Measurements from ENCODE around the gene ZNF521. TPM values are rescaled to one million over a fixed set of nuclear protein-coding genes. Genes with fewer than 3 reads are reported as not detected.

ZNF521 gene
- total and polyA plus RNA-seq, 10 donors = 2.9 to 136 (median 71.8) TPM

GRCh38 chr18:25077944-25078723 lies 273.8 kb downstream of the ZNF521 start:
- Histone ChIP-seq H3K4me3 (no peak overlapping the region), H3K36me3 (no peaks in the 10 kb centered on the region), H3K27me3 (replicated peaks in 1 of 7) (no peaks in the 10 kb centered on the region), H3K9me3 (no peaks in the 10 kb centered on the region), H3K27ac (no peak overlapping the region), H3K4me1 (no peaks in the 10 kb centered on the region)
- DNase-seq = no peak
- intact Hi-C loops (cut with DNase I; ENCODE audit: low total_unique reads) = no loop called here
- TF ChIP-seq CTCF (IDR thresholded peaks at IDR 0.05 in 8 of 11, conservative IDR thresholded peaks at IDR 0.05 in 3 of 11) (no peak), POLR2A (IDR thresholded peaks at IDR 0.05) (no peak), POLR2AphosphoS5 (IDR thresholded peaks at IDR 0.05) (no peak)
- WGBS, 5 donors = 89 to 96% (median 94%) methylated on average over 17 to 18 of the region's 18 CpGs

GRCh38 chr18:25077038-25077943 lies 274.7 kb downstream of the ZNF521 start:
- Histone ChIP-seq H3K9me3 (no peaks in the 10 kb centered on the region), H3K27ac (no peak overlapping the region), H3K4me3 (no peak overlapping the region), H3K4me1 (no peaks in the 10 kb centered on the region), H3K36me3 (no peaks in the 10 kb centered on the region), H3K27me3 (replicated peaks in 1 of 7) (no peaks in the 10 kb centered on the region)
- 81 to 92% (median 89%) methylated on average over 19 of the region's 19 CpGs for WGBS, 5 donors
- DNase-seq = no peak
- intact Hi-C loops (cut with DNase I; ENCODE audit: low total_unique reads) = no loop called here
- TF ChIP-seq CTCF (IDR thresholded peaks at IDR 0.05 in 8 of 11, conservative IDR thresholded peaks at IDR 0.05 in 3 of 11) (no peak), POLR2AphosphoS5 (IDR thresholded peaks at IDR 0.05) (no peak), POLR2A (IDR thresholded peaks at IDR 0.05) (no peak)

- no peak for DNase-seq
- no peak for TF ChIP-seq POLR2A (IDR thresholded peaks at IDR 0.05)
- TF ChIP-seq CTCF (IDR thresholded peaks at IDR 0.05 in 8 of 11, conservative IDR thresholded peaks at IDR 0.05 in 3 of 11) = no peak
- TF ChIP-seq POLR2AphosphoS5 (IDR thresholded peaks at IDR 0.05) = no peak
- Histone ChIP-seq H3K36me3 (no peaks in the 10 kb centered on the region), H3K27ac (no peak overlapping the region), H3K27me3 (replicated peaks in 1 of 7) (no peaks in the 10 kb centered on the region), H3K4me3 (no peak overlapping the region), H3K9me3 (no peaks in the 10 kb centered on the region), H3K4me1 (no peaks in the 10 kb centered on the region)
- intact Hi-C loops (cut with DNase I; ENCODE audit: low total_unique reads) = no loop called here
- WGBS, 5 donors = 79 to 91% (median 85%) methylated on average over 3 of the region's 3 CpGs
Observed at GRCh38 chr18:25075783-25076182, 276.2 kb downstream of the ZNF521 start.

DNA sequence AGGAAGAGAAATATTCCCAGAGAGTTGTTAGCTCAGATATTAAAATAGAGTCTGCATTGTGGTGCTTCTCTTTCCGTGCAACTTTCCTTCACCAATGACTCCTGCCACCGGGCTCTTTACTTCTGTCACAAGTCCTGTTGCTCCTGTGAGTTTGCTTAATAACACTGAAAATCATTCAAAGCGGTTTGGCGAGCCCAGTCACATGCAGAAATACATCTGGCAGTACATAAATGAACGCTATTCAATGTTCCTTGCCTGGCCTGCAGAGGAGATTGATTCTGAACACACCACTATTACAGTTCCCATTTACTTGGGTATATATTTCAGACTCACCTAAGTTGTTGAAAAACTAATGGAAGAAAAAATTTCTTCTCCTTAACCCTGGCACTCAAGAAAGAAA lies 276.6 kb downstream of the ZNF521 start:
- no peak overlapping the region for H3K4me3 ChIP-seq
- no peaks in the 10 kb centered on the region for H3K27me3 ChIP-seq (replicated peaks in 1 of 7)
- H3K36me3 ChIP-seq = no peaks in the 10 kb centered on the region
- TF ChIP-seq POLR2AphosphoS5 (IDR thresholded peaks at IDR 0.05) = no peak
- TF ChIP-seq CTCF (IDR thresholded peaks at IDR 0.05 in 8 of 11, conservative IDR thresholded peaks at IDR 0.05 in 3 of 11) = no peak
- no peak for TF ChIP-seq POLR2A (IDR thresholded peaks at IDR 0.05)
- no peak overlapping the region for H3K27ac ChIP-seq
- no peaks in the 10 kb centered on the region for H3K4me1 ChIP-seq
- no peak for DNase-seq
- intact Hi-C loops (cut with DNase I; ENCODE audit: low total_unique reads) = no loop called here
- 92 to 94% (median 93%) methylated on average over 5 of the region's 5 CpGs for WGBS, 5 donors
- no peaks in the 10 kb centered on the region for H3K9me3 ChIP-seq
